ENCODE measurements around the gene BCORL1.

- no peak for TF ChIP-seq REST (IDR thresholded peaks at IDR 0.05; ENCODE audit: insufficient replicate concordance, low read depth)
- TF ChIP-seq CTCF (IDR thresholded peaks at IDR 0.05; ENCODE audit: insufficient read depth, low read length), result no peak
- TF ChIP-seq SPI1 (IDR thresholded peaks at IDR 0.05; ENCODE audit: borderline replicate concordance, low read depth), result no peak
- no peak for TF ChIP-seq POLR2AphosphoS5 (IDR thresholded peaks at IDR 0.05; ENCODE audit: low read depth)
- no peak for TF ChIP-seq GABPA (IDR thresholded peaks at IDR 0.05; ENCODE audit: low read depth)
These were observed 31.2 kb downstream of the BCORL1 start for GRCh38 chrX:130013661-130014060.
